GM06990 (cell line): ENCODE data around the gene TRAPPC4.
"Not testable (repeated sequence)": the region's sequence is repeated elsewhere in the genome, so short reads cannot be mapped to it uniquely, and the experiment has no call there.

ENCODE experiments used
- DNase-seq: peaks from one replicate; pipeline ENCODE4 v3.0.0-alpha.2; 2011; ENCODE audit not compliant: insufficient read length; ENCODE audit errors: extremely low read depth
- H3K27me3 ChIP-seq: replicated peaks from 2 replicates; pipeline ENCODE4 v1.6.0; 2011; ENCODE audit warnings: low read length; ENCODE audit not compliant: control insufficient read depth, insufficient read depth
- H3K36me3 ChIP-seq: 2 replicates; pipeline ENCODE4 v1.5.1; 2011; ENCODE audit warnings: low read length; ENCODE audit not compliant: control insufficient read depth, insufficient read depth
- H3K4me3 ChIP-seq: replicated peaks from 2 replicates; pipeline ENCODE4 v1.5.1; 2011; ENCODE audit warnings: low read depth, mild to moderate bottlenecking, control low read depth, low read length
- TF ChIP-seq, protein P1 (sequence below): IDR thresholded peaks from 2 replicates; pipeline ENCODE4 v1.5.1; 2011; ENCODE audit warnings: low read length, control low read depth, mild to moderate bottlenecking, inconsistent platforms; ENCODE audit not compliant: insufficient read depth, poor library complexity, severe bottlenecking

The TRAPPC4 gene

DNA sequence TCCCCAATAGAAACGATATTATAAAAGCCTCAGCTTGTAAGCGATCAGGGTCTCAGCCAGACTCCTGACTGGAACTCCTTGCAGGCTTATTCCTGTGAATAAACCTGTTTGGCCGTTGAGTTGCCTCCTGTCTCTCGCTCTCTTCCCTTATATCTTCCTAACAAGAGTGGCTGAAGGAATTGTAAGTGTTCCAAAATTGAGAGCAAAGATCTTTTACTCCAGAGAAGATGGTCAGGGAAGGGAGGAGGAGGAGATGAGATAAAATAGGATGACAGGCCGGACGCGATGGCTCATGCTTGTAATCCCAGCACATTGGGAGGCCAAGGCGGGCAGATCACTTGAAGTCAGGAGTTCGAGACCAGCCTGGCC lies 13.3 kb downstream of the TRAPPC4 start:
- H3K4me3 ChIP-seq, result no peak overlapping the region
- no peak for DNase-seq
- 0 out of 2 replicates have a peak, but pooled peaks cover 2% of the 10 kb centered on the region for H3K36me3 ChIP-seq
- TF ChIP-seq, protein P1, sequence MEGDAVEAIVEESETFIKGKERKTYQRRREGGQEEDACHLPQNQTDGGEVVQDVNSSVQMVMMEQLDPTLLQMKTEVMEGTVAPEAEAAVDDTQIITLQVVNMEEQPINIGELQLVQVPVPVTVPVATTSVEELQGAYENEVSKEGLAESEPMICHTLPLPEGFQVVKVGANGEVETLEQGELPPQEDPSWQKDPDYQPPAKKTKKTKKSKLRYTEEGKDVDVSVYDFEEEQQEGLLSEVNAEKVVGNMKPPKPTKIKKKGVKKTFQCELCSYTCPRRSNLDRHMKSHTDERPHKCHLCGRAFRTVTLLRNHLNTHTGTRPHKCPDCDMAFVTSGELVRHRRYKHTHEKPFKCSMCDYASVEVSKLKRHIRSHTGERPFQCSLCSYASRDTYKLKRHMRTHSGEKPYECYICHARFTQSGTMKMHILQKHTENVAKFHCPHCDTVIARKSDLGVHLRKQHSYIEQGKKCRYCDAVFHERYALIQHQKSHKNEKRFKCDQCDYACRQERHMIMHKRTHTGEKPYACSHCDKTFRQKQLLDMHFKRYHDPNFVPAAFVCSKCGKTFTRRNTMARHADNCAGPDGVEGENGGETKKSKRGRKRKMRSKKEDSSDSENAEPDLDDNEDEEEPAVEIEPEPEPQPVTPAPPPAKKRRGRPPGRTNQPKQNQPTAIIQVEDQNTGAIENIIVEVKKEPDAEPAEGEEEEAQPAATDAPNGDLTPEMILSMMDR, result no peak
- H3K27me3 ChIP-seq, result no peaks in the 10 kb centered on the region

DNA sequence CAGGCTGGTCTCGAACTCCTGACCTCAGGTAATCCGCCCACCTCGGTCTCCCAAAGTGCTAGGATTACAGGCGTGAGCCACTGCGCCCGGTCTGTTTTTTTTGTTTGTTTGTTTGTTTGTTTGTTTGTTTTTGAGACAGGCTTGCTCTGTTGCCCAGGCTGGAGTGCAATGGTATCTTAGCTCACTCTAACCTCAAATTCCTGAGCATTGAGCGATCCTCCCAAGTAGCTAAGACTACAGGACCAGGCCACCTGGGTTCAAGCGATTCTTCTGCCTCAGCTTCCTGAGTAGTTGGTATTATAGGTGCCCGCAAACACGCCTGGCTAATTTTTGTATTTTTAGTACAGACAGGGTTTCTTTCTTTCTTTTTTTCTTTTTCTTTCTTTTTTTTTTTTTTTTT lies 14.9 kb downstream of the TRAPPC4 start:
- not testable (repeated sequence) for H3K27me3 ChIP-seq, DNase-seq, H3K4me3 ChIP-seq, H3K36me3 ChIP-seq

DNA sequence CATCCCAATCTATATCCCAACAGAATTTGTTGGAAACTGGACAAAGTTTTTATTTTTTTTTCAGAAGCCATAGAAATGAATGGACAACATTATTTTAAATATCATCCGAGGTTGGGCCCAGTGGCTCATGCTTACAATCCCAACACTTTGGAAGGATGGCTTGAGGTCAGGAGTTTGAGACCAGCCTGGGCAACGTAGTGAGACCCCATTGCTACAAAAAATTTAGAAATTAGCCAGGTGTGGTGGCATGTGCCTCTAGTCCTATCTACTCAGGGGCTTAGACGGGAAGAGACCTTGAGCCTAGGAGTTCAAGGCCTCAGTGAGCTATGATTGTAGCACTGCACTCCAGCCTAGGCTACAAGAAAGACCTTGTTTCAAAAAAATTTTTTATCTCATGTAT lies 16.2 kb downstream of the TRAPPC4 start:
- Histone ChIP-seq H3K36me3 (no peaks in the 10 kb centered on the region), H3K27me3 (no peaks in the 10 kb centered on the region), H3K4me3 (no peak overlapping the region)
- TF ChIP-seq, protein P1, result no peak
- no peak for DNase-seq

DNA sequence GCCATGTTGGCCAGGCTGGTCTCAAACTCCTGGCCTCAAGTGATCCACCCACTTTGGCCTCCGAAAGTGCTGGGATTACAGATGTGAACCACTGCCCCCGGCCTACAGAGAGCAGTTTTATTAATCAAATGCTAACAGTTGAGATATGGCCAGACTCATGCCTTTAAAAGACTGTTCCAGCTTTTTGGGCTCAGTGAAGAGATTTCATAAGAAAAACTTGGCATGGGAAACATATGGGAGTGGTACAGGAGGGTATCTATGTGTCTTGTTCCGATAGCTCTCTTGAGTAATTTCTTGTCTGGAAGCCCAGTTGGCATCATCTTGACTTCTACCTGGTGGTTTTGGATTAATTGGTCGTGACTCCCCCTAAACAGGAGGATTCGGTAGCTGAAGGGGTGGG lies 20.3 kb downstream of the TRAPPC4 start:
- Histone ChIP-seq H3K27me3 (no peaks in the 10 kb centered on the region), H3K36me3 (no peaks in the 10 kb centered on the region), H3K4me3 (no peak overlapping the region)
- TF ChIP-seq, protein P1, result no peak
- no peak for DNase-seq

DNA sequence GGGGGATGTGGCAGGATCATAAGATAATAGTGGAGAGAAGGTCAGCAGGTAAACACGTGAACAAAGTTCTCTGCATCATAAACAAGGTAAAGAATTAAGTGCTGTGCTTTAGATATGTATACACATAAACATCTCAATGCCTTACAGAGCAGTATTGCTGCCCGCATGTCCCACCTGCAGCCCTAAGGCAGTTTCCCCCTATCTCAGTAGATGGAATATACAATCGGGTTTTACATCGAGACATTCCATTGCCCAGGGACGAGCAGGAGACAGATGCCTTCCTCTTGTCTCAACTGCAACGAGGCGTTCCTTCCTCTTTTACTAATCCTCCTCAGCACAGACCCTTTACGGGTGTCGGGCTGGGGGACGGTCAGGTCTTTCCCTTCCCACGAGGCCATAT lies 20.9 kb downstream of the TRAPPC4 start:
- H3K36me3 ChIP-seq, result not testable (repeated sequence)

DNA sequence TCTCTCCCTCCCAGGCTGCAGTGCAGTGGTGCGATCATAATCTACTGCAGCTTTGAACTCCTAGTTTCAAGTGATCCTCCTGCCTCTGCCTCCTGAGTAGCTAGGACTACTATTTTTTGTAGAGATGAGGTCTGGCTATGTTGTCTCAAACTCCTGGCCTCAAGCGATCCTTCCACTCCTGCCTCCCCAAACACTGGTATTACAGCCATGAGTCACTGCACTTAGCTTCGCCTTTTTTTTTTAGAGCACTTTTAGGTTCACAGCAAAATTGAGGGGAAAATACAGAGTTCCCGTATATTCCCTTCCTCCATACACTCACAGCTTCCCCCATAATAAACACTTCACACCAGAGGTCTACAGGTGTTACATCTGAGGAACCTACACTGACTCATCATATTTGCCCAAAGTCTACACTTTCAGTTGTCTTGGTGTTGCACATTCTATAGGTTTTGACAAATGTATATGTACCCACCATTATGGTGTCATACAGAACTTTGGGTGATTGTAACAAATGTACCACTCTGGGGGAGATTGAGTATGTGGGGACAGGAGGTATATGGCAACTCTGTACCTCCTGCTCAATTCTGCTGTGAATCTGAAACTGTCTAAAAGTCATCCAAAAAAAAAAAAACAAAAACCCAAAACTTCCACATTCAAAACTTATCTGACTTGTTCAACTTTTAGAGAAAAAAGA lies 23.4 kb downstream of the TRAPPC4 start:
- H3K4me3 ChIP-seq, result no peak overlapping the region
- peaks cover 20% of the 10 kb centered on the region for H3K36me3 ChIP-seq
- H3K27me3 ChIP-seq, result no peaks in the 10 kb centered on the region
- TF ChIP-seq, protein P1, result no peak
- DNase-seq, result no peak

More for the DNA sequence above, 20.9 kb downstream of the TRAPPC4 start:
- not testable (repeated sequence) for DNase-seq, H3K27me3 ChIP-seq, H3K4me3 ChIP-seq

DNA sequence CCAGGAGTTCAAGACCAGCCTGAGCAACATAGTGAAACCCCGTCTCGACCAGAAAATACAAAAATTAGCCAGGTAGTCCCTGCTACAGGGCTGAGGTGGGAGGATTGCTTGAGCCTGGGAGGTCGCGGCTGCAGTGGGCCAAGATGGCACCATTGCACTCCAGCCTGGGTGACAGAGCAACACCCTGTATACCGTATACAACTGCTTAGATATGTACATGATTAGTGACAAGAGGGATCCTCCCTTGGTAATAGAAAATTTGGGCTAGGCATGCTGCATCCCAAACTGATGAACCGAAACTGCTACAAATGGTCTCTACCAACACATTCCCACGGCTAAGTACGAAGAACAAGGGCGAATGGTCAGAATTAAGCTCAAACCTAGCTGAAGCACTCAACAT lies 24.4 kb downstream of the TRAPPC4 start:
- Histone ChIP-seq H3K4me3 (no peak overlapping the region), H3K36me3 (peaks cover 27% of the 10 kb centered on the region), H3K27me3 (no peaks in the 10 kb centered on the region)
- DNase-seq, result no peak
- TF ChIP-seq, protein P1, result no peak
